SU-DHL-6 (cell line): ENCODE data around the gene FBXO28.

Source experiments
- CTCF ChIP-seq: fragments of 200-600 bp; sonication (generic); IDR thresholded peaks from one replicate; pipeline ENCODE4 v1.5.1; 2017; ENCODE audit warnings: antibody characterized with exemption, mild to moderate bottlenecking, low read length, moderate library complexity; ENCODE audit not compliant: insufficient read depth, poor library complexity, severe bottlenecking
- EZH2phosphoT487 ChIP-seq: fragments of 200-600 bp; sonication (generic), shearing (Covaris generic); conservative IDR thresholded peaks from 2 replicates; pipeline ENCODE4 v1.6.1; 2018; ENCODE audit warnings: mild to moderate bottlenecking, antibody characterized with exemption, low read length, moderate library complexity, mixed read lengths

GRCh38 chr1:224098007-224098406, 15.9 kb upstream of the FBXO28 start:
- TF ChIP-seq CTCF, result no peak
- TF ChIP-seq EZH2phosphoT487, result no peak
